HAP-1 (cell line): ENCODE data around the gene DENND1C.
A peak's percentile ranks its signal among the peaks of the same experiment; 100 is the strongest.

ENCODE experiments used
- DNase-seq, 2 experiments: peaks; one replicate each; pipeline ENCODE4 v3.0.0-alpha.2; 2016 to 2020; ENCODE audit warnings: low spot score in 2 of 2
- H3K27me3 ChIP-seq: fragments of 250-450 bp; sonication (Bioruptor Pico); 2 replicates; pipeline ENCODE4 v1.5.1; 2020; ENCODE audit warnings: low read depth, mild to moderate bottlenecking, moderate library complexity
- H3K36me3 ChIP-seq: fragments of 250-450 bp; sonication (Bioruptor Pico); replicated peaks from 2 replicates; pipeline ENCODE4 v1.5.1; 2020; ENCODE audit warnings: mild to moderate bottlenecking
- H3K4me1 ChIP-seq: fragments of 250-450 bp; sonication (Bioruptor Pico); 2 replicates; pipeline ENCODE4 v1.5.1; 2020; ENCODE audit warnings: mild to moderate bottlenecking
- H3K4me3 ChIP-seq: fragments of 250-450 bp; sonication (Bioruptor Pico); 2 replicates; pipeline ENCODE4 v1.5.1; 2020; ENCODE audit warnings: mild to moderate bottlenecking, moderate library complexity
- H3K9me3 ChIP-seq: fragments of 250-450 bp; sonication (Bioruptor Pico); 2 replicates; pipeline ENCODE4 v1.5.1; 2020; ENCODE audit warnings: mild to moderate bottlenecking, moderate library complexity
- in situ Hi-C: fragments of 300-500 bp; cut with MboI; formaldehyde crosslinking; loops from 3 replicates; pipeline ENCODE4 v1.14.3; 2020; ENCODE audit warnings: low sequenced_read_pairs, inconsistent platforms, mixed read lengths

Gene DENND1C

DNA sequence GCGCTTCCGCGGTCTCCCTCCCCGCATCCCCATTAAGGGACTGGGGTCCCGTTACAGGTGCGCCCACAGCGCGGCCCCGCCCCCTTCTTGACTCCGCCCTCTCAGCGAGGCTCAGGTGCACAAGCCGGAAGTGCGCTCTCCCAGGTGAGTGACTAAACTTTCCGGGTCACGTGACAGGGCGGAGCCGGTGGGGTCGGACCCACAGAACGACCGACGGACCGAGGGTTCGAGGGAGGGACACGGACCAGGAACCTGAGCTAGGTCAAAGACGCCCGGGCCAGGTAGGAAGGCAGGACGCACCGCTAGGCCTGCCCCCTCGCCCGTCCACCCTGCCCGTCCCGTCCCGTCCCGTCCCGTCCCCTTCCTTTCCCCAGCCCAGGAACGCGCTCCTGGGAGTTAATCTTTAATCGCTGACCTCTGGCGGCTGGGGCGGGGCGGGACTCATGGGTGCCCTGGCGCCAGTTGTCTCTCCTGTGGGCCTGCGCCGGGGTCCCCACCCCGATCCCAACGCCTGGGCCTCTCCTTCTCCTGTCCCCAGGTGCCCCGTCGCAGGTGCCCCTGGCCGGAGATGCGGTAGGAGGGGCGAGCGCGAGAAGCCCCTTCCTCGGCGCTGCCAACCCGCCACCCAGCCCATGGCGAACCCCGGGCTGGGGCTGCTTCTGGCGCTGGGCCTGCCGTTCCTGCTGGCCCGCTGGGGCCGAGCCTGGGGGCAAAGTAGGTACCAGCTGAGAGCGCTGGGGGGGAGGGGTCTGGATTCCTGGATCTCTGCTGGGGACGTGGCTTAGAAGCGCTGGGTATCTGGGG lies 17.3 kb downstream of the DENND1C start, which contains the start of gene CRB3:
TSS of gene CRB3 (plus strand) at position 202 of the 804 bp plus-strand sequence. CDS start at position 633, 431 bp downstream.
- H3K4me1 ChIP-seq, result no peaks in the 10 kb centered on the region
- no peaks in the 10 kb centered on the region for H3K36me3 ChIP-seq
- no peak within 1 kb of the TSS for H3K4me3 ChIP-seq
- no peak for DNase-seq
- H3K27me3 ChIP-seq, result no peaks in the 10 kb centered on the region
- in situ Hi-C loops, result no loop called here
- H3K9me3 ChIP-seq, result no peaks in the 10 kb centered on the region

DNA sequence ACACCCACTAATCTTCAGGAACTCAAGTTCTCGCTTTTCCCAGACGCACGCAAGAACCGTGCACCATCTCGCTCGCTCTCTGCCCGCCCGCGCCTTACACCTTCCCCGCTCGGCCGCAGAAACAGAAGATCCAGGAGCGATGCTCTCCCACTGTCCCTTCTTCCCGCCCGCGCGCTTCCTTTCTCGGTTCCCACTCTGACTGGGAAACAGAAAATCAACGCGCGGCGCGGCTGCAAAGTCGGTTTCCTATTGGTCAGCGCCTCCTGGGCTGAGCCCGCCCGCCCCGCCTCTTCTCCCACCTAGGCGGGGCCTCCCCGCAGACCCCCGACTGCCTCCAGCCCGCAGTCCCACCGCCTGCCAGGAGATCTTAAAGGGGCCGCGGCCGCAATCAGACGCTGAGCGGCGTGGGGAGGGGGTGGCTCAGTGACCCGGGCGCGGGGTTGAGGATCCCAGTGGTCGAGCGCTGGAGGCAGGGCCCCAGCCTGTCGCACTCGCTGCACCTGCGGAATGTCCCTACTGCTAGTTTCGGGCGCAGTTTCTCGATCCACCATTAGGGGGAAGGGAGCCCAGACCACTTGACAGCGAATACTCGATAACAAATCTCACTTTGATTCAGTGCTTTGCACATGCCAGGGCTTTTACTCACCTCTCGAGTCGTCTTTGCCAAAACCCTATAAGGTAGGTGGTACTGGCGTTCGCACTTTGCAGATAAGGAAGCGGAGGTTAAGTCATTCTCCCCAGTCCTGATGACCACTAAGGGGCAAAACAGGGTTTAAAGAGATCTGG lies 21.3 kb downstream of the DENND1C start:
- Histone ChIP-seq H3K27me3 (no peaks in the 10 kb centered on the region), H3K36me3 (peaks cover 15% of the 10 kb centered on the region), H3K4me3 (peak overlapping the region; percentile 61), H3K9me3 (no peaks in the 10 kb centered on the region), H3K4me1 (peaks cover 2% of the 10 kb centered on the region; the same call in 1 of the 2 replicates)
- DNase-seq, result peak; percentile 95 to 99
- in situ Hi-C loops, result no loop called here

DNA sequence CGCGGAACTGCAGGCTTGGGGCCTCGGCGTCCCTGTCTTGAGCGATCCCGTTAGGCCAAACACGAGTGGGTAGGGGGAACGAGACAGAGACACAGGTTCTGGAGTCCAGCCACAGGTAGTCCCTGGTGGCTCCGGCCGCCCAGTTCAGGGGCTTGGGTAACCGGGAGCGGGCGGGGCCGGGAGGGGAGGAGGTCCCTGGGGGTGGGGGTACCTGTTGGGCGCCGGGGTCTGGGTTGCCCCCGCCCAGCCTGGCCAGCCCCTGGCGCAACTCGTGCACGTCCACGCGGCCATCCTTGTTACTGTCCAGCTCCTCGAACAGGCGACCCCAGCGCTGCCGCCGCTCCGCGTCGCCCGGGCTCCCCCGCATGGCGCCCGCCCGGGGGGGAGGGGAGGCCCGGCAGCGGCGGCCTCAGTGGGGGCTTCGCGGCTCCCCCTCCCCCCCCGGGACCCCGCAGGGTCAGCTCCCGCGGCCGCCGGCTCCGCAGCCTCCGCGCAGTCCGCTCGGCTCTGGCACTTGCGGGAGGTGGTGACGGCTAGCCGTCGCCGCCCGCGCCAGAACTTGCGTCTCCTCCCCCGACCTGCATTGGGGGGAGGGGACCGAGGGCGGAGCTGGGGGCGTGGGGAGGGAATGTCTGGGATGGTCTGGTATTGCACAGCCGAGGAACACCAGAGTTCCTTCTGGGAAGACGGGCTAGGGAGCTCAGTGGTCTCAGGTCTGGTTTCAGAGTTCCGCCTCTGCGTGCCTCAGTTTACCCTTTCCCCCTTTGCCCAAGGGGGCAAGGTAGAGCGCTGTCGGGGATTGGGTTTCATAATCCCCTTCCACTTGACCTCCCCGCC lies 22.1 kb downstream of the DENND1C start, which contains the start of gene SLC25A23:
TSS of gene SLC25A23 (minus strand) at position 531 of the 837 bp plus-strand sequence. CDS start at position 367, 164 bp downstream.
- Histone ChIP-seq H3K4me3 (peak within 1 kb of the TSS; percentile 61), H3K9me3 (no peaks in the 10 kb centered on the region), H3K36me3 (peaks cover 23% of the 10 kb centered on the region), H3K27me3 (no peaks in the 10 kb centered on the region), H3K4me1 (peaks cover 2% of the 10 kb centered on the region; the same call in 1 of the 2 replicates)
- in situ Hi-C loops, result no loop called here
- peak; percentile 67 to 92 for DNase-seq

DNA sequence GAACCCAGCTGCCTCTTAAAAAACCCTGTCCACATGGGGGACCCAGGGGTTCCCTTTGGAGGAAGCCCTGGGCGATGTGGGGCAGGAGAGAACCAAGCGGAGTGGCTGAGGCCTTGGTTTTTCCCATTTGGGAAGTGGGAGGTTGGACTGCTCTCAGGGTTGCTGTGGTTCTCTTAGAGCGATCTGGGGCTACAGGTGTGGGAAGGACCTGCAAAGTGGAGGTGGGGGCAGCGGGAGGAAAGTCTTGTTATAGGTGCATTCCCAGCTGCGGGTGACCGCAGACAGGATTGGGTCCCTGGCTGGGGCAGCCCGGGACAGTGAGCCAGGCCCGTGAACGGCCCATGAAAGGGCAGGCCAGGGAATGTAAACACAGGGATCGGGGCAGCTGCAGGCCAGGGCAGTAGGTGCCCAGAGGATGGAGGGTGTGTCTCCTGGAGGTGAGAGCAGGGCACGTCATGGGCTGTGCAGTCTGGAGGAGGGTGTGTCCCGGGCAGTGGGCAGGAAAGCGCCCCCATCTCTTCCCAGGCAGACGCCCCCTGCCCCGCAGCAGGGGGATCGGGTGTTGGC lies 22.8 kb downstream of the DENND1C start:
- peak in 1 of 2 experiments; percentile 23 for DNase-seq

DNA sequence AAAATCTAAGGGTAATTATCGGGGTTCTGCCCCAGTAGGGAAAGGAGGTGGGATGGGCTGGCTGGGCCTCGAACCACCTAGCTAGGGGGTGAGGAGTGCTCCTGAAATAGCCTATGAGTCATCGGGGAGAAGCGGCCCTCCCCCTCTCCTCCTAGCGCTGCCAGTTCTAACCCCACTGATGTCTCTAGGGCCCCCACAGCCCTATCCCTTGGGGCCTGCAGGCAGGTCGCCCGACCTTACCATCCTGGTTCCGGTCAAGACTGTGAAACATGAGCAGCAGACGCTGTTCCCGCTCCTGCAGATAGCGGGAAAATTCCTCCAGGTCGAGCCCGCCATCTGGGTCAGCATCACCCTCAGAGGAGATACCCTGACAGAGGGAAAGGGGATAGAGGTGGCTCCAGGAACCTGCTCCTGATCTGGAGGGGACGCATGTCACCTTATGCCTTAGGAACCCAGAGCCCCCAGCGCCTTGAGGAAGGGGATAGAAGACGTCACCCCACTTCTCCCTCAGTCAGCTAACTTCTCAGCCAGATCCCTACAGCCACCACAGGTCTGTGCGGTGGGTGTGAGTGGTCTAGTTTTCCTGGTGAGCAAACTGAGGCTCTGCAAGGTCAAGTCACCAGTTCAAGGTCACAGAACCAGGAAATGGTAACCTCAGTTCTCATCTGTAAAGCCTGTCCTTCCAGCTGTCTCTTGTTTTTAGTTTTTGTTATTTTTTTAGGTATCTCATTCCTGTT lies 23.5 kb downstream of the DENND1C start:
- in situ Hi-C loops, result no loop called here
- peak overlapping the region; percentile 61 for H3K4me3 ChIP-seq

More for the DNA sequence above, 22.8 kb downstream of the DENND1C start:
- peaks cover 2% of the 10 kb centered on the region; the same call in 1 of the 2 replicates for H3K4me1 ChIP-seq
- H3K4me3 ChIP-seq, result peak overlapping the region; percentile 61
- H3K9me3 ChIP-seq, result 0 out of 2 replicates have a peak, but pooled peaks cover 2% of the 10 kb centered on the region
- in situ Hi-C loops, result no loop called here
- peaks cover 30% of the 10 kb centered on the region for H3K36me3 ChIP-seq
- H3K27me3 ChIP-seq, result no peaks in the 10 kb centered on the region

DNA sequence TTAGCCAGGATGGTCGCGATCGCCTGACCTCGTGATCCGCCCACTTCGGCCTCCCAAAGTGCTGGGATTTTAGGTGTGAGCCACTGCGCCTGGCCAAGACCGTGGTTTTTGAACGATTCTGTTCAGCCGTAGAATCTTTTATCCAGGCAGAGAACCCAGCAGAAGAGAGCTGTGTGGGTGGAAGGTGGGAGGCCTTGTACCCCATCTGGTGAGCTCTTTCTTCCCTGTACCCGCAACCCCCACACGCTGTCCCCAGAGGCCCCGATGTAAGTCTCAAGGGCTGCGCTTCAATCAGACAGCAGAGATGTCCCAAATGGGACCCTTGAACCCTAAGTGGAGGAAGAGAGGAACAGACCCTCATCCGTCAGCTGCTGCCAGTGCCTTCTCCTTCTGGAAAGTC lies 25.7 kb downstream of the DENND1C start:
- DNase-seq, result no peak
- in situ Hi-C loops, result no loop called here
- H3K27me3 ChIP-seq, result no peaks in the 10 kb centered on the region
- 0 out of 2 replicates have a peak, but pooled peaks cover 2% of the 10 kb centered on the region for H3K9me3 ChIP-seq
- no peak overlapping the region for H3K4me3 ChIP-seq
- H3K4me1 ChIP-seq, result peaks cover 2% of the 10 kb centered on the region; the same call in 1 of the 2 replicates
- H3K36me3 ChIP-seq, result peaks cover 36% of the 10 kb centered on the region

More for the DNA sequence above, 23.5 kb downstream of the DENND1C start:
- peaks cover 2% of the 10 kb centered on the region; the same call in 1 of the 2 replicates for H3K4me1 ChIP-seq
- no peaks in the 10 kb centered on the region for H3K27me3 ChIP-seq
- peaks cover 36% of the 10 kb centered on the region for H3K36me3 ChIP-seq
- H3K9me3 ChIP-seq, result 0 out of 2 replicates have a peak, but pooled peaks cover 2% of the 10 kb centered on the region
- DNase-seq, result no peak

DNA sequence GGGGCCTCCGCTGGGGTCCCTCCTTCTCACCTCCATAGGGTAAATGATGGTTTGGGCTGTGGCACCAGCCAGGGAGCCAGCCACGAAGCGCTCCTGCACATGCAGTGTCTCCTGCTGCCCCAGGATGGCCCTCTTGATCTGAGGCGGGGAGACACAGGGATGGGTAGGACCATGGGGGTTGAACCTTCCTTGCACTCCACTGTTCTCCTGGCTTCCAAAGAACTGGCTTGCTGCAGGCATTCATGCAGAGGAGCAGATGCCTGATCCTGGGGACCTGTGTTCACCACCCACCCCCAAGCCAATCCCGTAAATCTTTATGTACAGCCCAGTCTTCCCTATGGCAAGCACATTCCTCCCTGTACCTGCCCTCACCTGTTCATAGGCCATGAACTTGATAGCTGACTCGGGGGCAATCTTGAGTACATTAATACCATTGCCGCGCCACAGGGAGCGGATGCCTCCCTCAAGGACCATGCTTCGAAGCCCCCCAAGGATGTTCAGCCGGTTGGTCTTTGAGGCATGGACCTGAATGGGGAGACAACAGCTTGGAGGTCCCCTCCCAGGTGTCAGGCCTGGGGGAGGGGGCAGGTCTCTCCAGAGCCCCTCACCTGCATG lies 27.5 kb downstream of the DENND1C start:
- Histone ChIP-seq H3K27me3 (no peaks in the 10 kb centered on the region), H3K36me3 (peaks cover 36% of the 10 kb centered on the region), H3K4me3 (no peak overlapping the region), H3K4me1 (peaks cover 2% of the 10 kb centered on the region; the same call in 1 of the 2 replicates), H3K9me3 (0 out of 2 replicates have a peak, but pooled peaks cover 2% of the 10 kb centered on the region)
- in situ Hi-C loops, result no loop called here
- DNase-seq, result no peak

DNA sequence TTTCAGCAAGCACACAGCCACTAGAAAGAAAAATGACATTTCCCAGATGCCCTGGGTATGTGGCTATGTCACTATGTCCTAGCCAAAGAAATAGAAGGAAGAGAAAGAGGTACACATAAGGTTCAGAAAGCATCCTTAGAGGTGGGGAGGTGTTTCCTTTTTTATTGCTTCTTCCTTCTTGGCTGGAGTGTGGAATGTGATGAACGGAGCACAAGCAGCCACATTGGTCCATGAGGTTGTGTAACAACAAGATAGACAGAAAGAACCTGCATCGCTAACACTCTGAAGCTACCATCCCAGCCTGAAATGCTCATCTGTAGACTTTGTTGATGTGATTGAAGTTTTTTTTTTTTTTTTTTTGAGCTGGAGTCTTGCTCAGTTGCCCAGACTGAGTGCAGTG lies 28.7 kb downstream of the DENND1C start:
- Histone ChIP-seq H3K4me1 (no peaks in the 10 kb centered on the region), H3K4me3 (no peak overlapping the region), H3K9me3 (0 out of 2 replicates have a peak, but pooled peaks cover 2% of the 10 kb centered on the region), H3K27me3 (no peaks in the 10 kb centered on the region), H3K36me3 (peaks cover 36% of the 10 kb centered on the region)
- DNase-seq, result no peak
- in situ Hi-C loops, result no loop called here

DNA sequence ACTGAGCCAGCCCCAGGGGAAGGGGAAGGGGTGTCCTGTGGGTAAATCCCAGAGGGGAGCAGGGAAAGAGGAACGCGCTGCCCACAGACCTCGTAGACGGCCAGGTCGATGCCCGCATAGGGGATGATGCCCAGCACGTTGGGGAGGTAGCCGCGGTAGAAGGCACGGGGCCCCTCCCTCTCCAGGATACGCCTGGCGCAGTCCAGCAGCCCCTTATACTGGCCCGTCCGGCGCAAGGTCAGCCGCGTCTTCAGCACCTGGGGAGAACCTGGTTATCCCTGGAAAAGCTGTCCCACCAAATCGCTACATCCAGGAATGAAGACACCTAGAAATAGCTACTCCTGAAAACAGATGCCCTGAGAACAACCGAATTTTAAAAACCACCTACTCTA lies 29.4 kb downstream of the DENND1C start:
- H3K36me3 ChIP-seq, result peaks cover 34% of the 10 kb centered on the region
- no peak overlapping the region for H3K4me3 ChIP-seq
- no peaks in the 10 kb centered on the region for H3K27me3 ChIP-seq
- no peak for DNase-seq
- in situ Hi-C loops, result no loop called here
- 0 out of 2 replicates have a peak, but pooled peaks cover 2% of the 10 kb centered on the region for H3K9me3 ChIP-seq
- H3K4me1 ChIP-seq, result no peaks in the 10 kb centered on the region

DNA sequence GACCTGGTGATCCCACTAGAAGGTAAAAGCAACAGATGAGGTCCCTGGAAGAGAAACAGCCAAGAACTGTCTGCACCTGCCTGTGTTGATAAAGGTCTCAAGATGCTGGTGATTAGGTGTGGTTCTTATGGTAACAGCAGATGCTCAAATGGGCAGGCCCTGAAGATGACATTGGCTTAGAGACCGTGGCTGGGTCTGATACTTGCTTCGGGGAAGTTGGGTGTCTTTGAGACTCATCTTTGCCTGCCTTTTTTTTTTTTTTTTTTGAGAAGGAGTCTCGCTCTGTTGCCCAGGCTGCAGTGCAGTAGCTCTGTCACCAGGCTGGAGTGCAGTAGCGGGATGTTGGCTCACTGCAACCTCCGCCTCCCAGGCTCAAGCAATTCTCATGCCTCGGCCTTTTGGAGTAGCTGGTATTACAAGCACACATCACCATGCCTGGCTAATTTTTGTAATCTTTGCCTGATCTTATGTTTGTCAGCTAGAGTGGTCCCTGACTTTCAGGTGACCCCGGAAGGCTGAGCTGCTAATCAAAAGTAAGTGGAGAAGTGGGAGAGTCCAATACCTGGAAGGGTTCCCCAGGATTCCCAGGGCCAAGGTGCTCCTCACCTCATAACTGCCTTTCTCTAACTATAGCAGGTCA lies 29.9 kb downstream of the DENND1C start:
- no peak for DNase-seq
- in situ Hi-C loops, result no loop called here
- 0 out of 2 replicates have a peak, but pooled peaks cover 2% of the 10 kb centered on the region for H3K9me3 ChIP-seq
- peaks cover 32% of the 10 kb centered on the region for H3K36me3 ChIP-seq
- no peaks in the 10 kb centered on the region for H3K4me1 ChIP-seq
- no peak overlapping the region for H3K4me3 ChIP-seq
- no peaks in the 10 kb centered on the region for H3K27me3 ChIP-seq

DNA sequence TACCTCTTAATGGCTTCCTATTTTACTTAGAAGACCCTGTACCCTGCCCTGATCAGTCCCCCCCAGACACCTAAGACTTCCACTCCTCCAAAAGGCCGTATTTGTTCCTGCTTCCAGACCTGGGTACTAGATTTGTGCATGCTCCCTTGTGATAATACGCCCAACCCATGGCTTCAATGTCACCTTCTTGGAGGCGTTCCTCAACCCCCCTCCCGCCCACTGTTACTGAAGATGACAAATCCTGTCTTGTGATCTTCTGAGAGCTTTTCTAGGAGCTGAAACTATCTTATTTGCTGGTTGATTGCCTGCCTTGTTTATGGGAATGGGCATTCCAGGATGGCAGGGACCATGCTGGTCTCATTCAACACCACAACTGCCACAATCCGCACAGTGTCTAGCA lies 31.4 kb downstream of the DENND1C start:
- Histone ChIP-seq H3K4me1 (no peaks in the 10 kb centered on the region), H3K4me3 (no peak overlapping the region), H3K36me3 (peaks cover 20% of the 10 kb centered on the region), H3K9me3 (0 out of 2 replicates have a peak, but pooled peaks cover 2% of the 10 kb centered on the region), H3K27me3 (no peaks in the 10 kb centered on the region)
- no peak for DNase-seq
- in situ Hi-C loops, result no loop called here
